OCI-LY7 (cell line): ENCODE measurements around the gene DAZAP1.

Source experiments
- EZH2phosphoT487 ChIP-seq: fragments of 200-600 bp; sonication (generic); IDR thresholded peaks from 2 replicates; pipeline ENCODE4 v1.6.1; 2018; ENCODE audit warnings: low read depth, borderline replicate concordance, mild to moderate bottlenecking, mixed run types, antibody characterized with exemption, low read length, moderate library complexity, mixed read lengths
- TF ChIP-seq, protein P1 (sequence below): fragments of 200-600 bp; sonication (generic); conservative IDR thresholded peaks from 2 replicates; pipeline ENCODE4 v1.5.1; 2014; ENCODE audit warnings: mild to moderate bottlenecking, antibody characterized with exemption, low read length, moderate library complexity, mixed read lengths

DNA sequence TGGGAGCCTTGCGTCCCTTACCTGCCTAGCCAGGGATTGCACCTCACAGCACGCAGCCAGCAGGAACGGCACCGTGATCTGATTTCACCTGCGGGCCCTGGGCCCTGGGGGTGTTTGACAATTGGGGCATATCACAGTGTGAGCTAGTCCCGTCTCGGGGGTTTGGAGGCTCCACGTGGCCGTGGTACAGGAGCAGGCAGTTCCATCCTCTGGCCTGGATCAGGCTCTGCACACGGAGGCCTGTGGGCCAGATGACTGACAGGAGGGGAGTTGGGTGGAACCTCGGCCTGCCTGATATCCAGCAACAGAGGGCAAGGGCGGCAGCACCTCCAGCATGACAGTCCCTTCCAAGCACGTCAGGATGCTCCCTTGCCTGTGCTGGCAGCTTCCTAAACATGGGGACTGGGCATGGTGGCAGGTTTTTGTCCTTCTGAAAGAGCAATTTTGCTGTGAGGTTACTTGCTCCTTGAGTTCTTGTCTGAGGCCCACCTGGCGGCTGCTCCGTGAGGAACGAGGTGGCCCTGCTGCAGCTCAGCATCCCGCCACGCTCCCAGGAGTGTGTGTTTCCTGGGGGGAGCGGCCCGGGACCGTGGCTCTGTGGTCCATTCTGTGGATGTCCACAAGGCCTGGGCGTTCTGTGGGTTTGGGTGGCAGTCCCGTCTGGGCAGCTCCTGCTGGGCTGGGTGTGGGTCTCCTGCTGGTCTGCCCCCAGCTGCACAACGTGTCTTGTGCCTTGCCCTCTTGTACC is 24.5 kb downstream of the DAZAP1 start:
- no peak for TF ChIP-seq EZH2phosphoT487
- TF ChIP-seq, protein P1, sequence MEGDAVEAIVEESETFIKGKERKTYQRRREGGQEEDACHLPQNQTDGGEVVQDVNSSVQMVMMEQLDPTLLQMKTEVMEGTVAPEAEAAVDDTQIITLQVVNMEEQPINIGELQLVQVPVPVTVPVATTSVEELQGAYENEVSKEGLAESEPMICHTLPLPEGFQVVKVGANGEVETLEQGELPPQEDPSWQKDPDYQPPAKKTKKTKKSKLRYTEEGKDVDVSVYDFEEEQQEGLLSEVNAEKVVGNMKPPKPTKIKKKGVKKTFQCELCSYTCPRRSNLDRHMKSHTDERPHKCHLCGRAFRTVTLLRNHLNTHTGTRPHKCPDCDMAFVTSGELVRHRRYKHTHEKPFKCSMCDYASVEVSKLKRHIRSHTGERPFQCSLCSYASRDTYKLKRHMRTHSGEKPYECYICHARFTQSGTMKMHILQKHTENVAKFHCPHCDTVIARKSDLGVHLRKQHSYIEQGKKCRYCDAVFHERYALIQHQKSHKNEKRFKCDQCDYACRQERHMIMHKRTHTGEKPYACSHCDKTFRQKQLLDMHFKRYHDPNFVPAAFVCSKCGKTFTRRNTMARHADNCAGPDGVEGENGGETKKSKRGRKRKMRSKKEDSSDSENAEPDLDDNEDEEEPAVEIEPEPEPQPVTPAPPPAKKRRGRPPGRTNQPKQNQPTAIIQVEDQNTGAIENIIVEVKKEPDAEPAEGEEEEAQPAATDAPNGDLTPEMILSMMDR: no peak
